ENCODE data around the gene TMEM14C.

GRCh38 chr6:10736731-10737130, 13.9 kb downstream of the TMEM14C start:
- TF ChIP-seq TARDBP (IDR thresholded peaks at IDR 0.05) (no peak), LEF1 (IDR thresholded peaks at IDR 0.05; ENCODE audit: borderline replicate concordance) (no peak), SP1 (IDR thresholded peaks at IDR 0.05) (no peak), SUZ12 (IDR thresholded peaks at IDR 0.05) (no peak), ARNT (IDR thresholded peaks at IDR 0.05) (no peak), NFRKB (IDR thresholded peaks at IDR 0.05) (no peak), BHLHE40 (IDR thresholded peaks at IDR 0.05; ENCODE audit: borderline replicate concordance) (no peak), HDGF (IDR thresholded peaks at IDR 0.05; ENCODE audit: borderline replicate concordance) (no peak), ZNF384 (IDR thresholded peaks at IDR 0.05) (no peak), CTBP1 (IDR thresholded peaks at IDR 0.05; ENCODE audit: borderline replicate concordance) (no peak), FOXA1 (IDR thresholded peaks at IDR 0.05) (no peak), FOXM1 (IDR thresholded peaks at IDR 0.05; ENCODE audit: borderline replicate concordance) (no peak), FOXK2 (IDR thresholded peaks at IDR 0.05) (no peak)

Measured in HEK293T (cell line).